GM23248 (cell line): ENCODE results near the gene ATG7. TPM values are rescaled to one million over a fixed set of nuclear protein-coding genes. Genes with fewer than 3 reads are reported as not detected.

ENCODE experiments used
- DNase-seq: peaks from one replicate; pipeline ENCODE4 v3.0.0-alpha.2; 2015
- H2AFZ ChIP-seq: fragments of 200-600 bp; sonication (generic); 2 replicates; pipeline ENCODE4 v1.6.1; 2016; ENCODE audit warnings: antibody characterized with exemption
- H3F3A ChIP-seq: fragments of 200-600 bp; sonication (generic); 2 replicates; pipeline ENCODE4 v1.6.1; 2016; ENCODE audit warnings: mild to moderate bottlenecking, antibody characterized with exemption, mixed run types; ENCODE audit not compliant: insufficient read depth
- H3K27ac ChIP-seq: fragments of 200-600 bp; sonication (generic); 2 replicates; pipeline ENCODE4 v1.5.1; 2016; ENCODE audit warnings: mild to moderate bottlenecking
- H3K27me3 ChIP-seq: fragments of 200-600 bp; sonication (generic); replicated peaks from 2 replicates; pipeline ENCODE4 v1.6.1; 2016; ENCODE audit warnings: mild to moderate bottlenecking; ENCODE audit not compliant: insufficient read depth
- H3K36me3 ChIP-seq: fragments of 200-600 bp; sonication (generic); 2 replicates; pipeline ENCODE4 v1.6.1; 2016; ENCODE audit warnings: low read depth, mild to moderate bottlenecking
- H3K4me1 ChIP-seq: fragments of 200-600 bp; sonication (generic); 2 replicates; pipeline ENCODE4 v1.6.1; 2016; ENCODE audit warnings: mild to moderate bottlenecking; ENCODE audit not compliant: insufficient read depth
- H3K4me2 ChIP-seq: fragments of 200-600 bp; sonication (generic); one replicate; pipeline ENCODE4 v1.6.1; 2016; ENCODE audit warnings: mild to moderate bottlenecking; ENCODE audit not compliant: unreplicated experiment
- H3K4me3 ChIP-seq: fragments of 200-600 bp; sonication (generic); 2 replicates; pipeline ENCODE4 v1.5.1; 2016; ENCODE audit warnings: mild to moderate bottlenecking
- H3K79me2 ChIP-seq: fragments of 200-600 bp; sonication (generic); 2 replicates; pipeline ENCODE4 v1.6.1; 2016; ENCODE audit warnings: mild to moderate bottlenecking; ENCODE audit not compliant: insufficient read depth
- H3K9ac ChIP-seq: fragments of 200-600 bp; sonication (generic); 2 replicates; pipeline ENCODE4 v1.6.1; 2016; ENCODE audit warnings: mild to moderate bottlenecking
- H3K9me2 ChIP-seq: fragments of 200-600 bp; sonication (generic); 2 replicates; pipeline ENCODE4 v1.6.1; 2016; ENCODE audit warnings: mixed run types, mild to moderate bottlenecking, moderate library complexity; ENCODE audit not compliant: insufficient read depth
- H3K9me3 ChIP-seq: fragments of 200-600 bp; sonication (generic); one replicate; pipeline ENCODE4 v1.6.1; 2017; ENCODE audit warnings: low read depth
- H4K20me1 ChIP-seq: fragments of 200-600 bp; sonication (generic); 2 replicates; pipeline ENCODE4 v1.6.0; 2016; ENCODE audit not compliant: insufficient read depth
- EZH2 ChIP-seq: fragments of 200-600 bp; sonication (generic); IDR thresholded peaks from 2 replicates; pipeline ENCODE4 v1.6.1; 2018; ENCODE audit warnings: antibody characterized with exemption, mild to moderate bottlenecking; ENCODE audit not compliant: insufficient read depth, poor library complexity, severe bottlenecking
- EZH2phosphoT487 ChIP-seq: fragments of 200-600 bp; sonication (generic); IDR thresholded peaks from 2 replicates; pipeline ENCODE4 v1.6.1; 2018; ENCODE audit warnings: antibody characterized with exemption, moderate library complexity, mild to moderate bottlenecking, low read depth; ENCODE audit not compliant: insufficient read depth
- whole genome bisulfite sequencing, 2 experiments: methylation state at CpG; one replicate each; pipeline ENCODE4 v1.1.6; 2015 to 2017; ENCODE audit warnings: low lambda C conversion rate in 2 of 2, low coverage in 1 of 2; ENCODE audit errors: missing lambda C conversion rate in 2 of 2; 5-methylcytosine and 5-hydroxymethylcytosine counted together
- in situ Hi-C: fragments of 300-500 bp; cut with MboI; formaldehyde crosslinking; loops from 2 replicates; pipeline ENCODE4 v1.15.0; 2020
- polyA plus RNA-seq: library from polyadenylated mRNA; unstranded; fragments of >200 nt; fragmentation: Nextera tagmentation; extraction: Ambion mirVana; gene quantifications from 2 replicates; pipeline ENCODE4 v1.2.1, GENCODE V29; 2016
- total RNA-seq: library from RNA; depleted of rRNA; stranded (reverse); fragments of >200 nt; shearing (Covaris generic); gene quantifications from 2 replicates; pipeline ENCODE4 v1.2.3, GENCODE V29; 2014

ATG7 gene
- total and polyA plus RNA-seq, 2 experiments from 2014 or later, result 40.5 to 67.5 TPM

DNA sequence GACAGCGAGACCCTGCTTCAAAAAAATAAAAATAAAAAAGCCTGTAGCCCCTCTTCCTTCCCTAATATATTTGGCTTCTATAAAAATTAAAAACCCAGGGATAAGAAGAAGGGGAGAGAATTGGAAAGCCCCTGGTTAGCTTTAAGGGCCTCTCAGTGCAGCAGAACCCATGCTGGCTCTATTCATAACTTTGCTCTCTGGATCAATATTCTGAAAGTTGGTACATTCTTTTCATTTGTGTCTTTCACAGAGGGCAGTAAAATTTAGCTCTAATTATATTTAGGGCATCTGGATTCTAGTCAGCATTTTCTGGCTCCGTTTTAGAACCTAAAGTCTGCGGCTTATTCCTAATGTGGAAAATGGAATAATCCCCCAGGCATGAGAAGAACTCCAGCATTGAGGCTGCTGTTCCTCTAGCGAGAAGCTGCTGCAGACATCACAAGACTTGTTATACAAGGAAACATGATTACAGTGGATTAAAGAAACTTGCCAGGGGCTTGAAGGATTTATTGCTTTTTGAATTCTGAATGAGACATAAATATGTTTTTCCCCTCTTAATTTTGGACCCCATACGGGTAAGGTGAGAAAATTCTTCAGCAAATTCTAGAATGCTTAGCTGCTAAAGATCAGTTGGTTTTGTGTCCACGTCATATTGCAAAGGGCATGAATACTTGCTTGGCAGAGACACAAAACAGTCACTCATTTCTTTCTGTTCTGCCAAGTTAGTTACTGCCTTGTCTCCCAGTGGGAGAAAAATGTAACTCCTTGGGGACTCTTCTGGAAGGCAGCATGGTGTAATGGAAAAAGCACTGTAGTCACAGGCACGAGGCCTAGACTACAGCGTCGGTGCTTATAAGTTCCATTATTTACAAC lies 193.8 kb downstream of the ATG7 start:
- Histone ChIP-seq H3K9ac (peak overlapping the region; percentile 78), H2AFZ (no peak overlapping the region), H3K4me1 (peaks cover 19% of the 10 kb centered on the region), H3K4me2 (peak overlapping the region; percentile 80), H3K79me2 (0 out of 2 replicates have a peak, but pooled peaks cover under 1% of the 10 kb centered on the region), H3K4me3 (peak overlapping the region; percentile 38; the same call in 1 of the 2 replicates), H4K20me1 (no peaks in the 10 kb centered on the region), H3F3A (peaks cover 15% of the 10 kb centered on the region), H3K9me3 (no peaks in the 10 kb centered on the region), H3K9me2 (no peaks in the 10 kb centered on the region), H3K36me3 (no peaks in the 10 kb centered on the region), H3K27me3 (no peaks in the 10 kb centered on the region), H3K27ac (peak overlapping the region; percentile 95)
- TF ChIP-seq EZH2phosphoT487, result no peak
- TF ChIP-seq EZH2, result no peak
- DNase-seq, result peak; percentile 96
- 13 to 18% methylated on average over 9 of the region's 9 CpGs for WGBS, 2 experiments
- in situ Hi-C loops, result no loop called here

DNA sequence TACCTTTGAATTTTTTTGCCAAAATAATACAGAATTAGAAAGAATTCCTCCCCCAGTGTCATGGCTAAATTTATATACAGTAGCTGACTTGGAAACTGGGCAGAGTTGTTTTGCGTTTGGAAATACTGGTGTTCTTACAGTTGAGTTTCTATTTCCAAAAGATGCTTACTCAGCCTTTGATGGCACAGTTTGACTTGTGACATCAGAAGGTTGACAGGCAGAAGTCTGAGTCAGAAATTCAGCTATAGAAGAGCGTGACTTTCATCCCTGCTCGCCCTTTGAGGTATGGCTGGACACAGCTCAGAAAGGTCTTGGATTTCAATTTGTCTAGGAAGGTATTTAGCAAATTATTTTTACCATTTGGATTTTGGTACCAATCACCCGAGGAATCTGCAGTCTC lies 195.7 kb downstream of the ATG7 start:
- H3K36me3 ChIP-seq, result no peaks in the 10 kb centered on the region
- peaks cover 15% of the 10 kb centered on the region for H3F3A ChIP-seq
- no peak overlapping the region for H2AFZ ChIP-seq
- H3K9me2 ChIP-seq, result no peaks in the 10 kb centered on the region
- 88 to 90% methylated on average over 4 of the region's 4 CpGs for WGBS, 2 experiments
- H3K79me2 ChIP-seq, result no peaks in the 10 kb centered on the region
- DNase-seq, result no peak
- no peaks in the 10 kb centered on the region for H3K9me3 ChIP-seq
- no peak overlapping the region for H3K4me2 ChIP-seq
- H4K20me1 ChIP-seq, result no peaks in the 10 kb centered on the region
- H3K27ac ChIP-seq, result no peak overlapping the region
- H3K27me3 ChIP-seq, result no peaks in the 10 kb centered on the region
- no peak overlapping the region for H3K9ac ChIP-seq
- peaks cover 19% of the 10 kb centered on the region for H3K4me1 ChIP-seq
- in situ Hi-C loops, result no loop called here
- TF ChIP-seq EZH2phosphoT487 (no peak), EZH2 (no peak)
- no peak overlapping the region for H3K4me3 ChIP-seq

DNA sequence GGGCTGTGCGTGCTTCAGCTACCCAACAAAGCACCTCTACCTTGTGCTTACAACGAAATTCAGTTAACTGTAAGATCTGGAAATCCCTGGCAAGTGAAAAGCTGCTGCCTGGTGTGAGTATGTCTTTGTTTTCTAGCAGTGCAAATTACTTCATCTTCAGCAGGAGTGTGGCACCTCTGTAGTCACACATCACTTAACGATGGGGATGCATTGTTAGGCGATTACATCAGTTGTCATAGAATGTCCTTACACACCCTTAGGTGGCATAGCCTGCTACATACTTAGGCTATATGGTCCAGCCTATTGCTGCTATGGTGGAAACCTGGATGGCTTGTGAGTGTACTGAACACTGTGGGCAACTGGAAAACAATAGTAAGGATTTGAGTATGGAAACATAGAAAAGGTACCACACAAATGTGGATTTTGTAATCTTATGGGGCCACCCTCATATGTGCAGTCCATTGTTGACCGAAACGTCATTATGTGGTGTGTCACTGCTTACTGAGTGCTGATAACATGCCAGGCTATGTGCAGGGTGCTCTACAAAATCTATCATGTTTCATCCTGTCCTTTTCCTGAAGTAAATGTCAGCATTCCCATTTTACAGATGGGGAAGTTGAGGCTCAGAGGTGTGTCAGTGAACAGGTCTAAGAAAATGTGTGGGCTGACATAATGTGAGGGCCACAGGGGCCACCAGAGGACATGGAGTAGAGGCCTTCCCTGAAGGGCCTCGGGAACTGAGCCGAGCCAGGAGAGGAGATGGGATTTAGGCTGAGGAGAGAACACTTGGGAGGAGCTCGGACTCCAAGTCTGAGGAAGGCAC lies 198.0 kb downstream of the ATG7 start:
- Histone ChIP-seq H3K4me3 (no peak overlapping the region), H3K27me3 (no peaks in the 10 kb centered on the region), H3K4me2 (no peak overlapping the region), H3F3A (peaks cover 15% of the 10 kb centered on the region), H4K20me1 (no peaks in the 10 kb centered on the region), H3K36me3 (no peaks in the 10 kb centered on the region), H3K27ac (no peak overlapping the region), H3K79me2 (no peaks in the 10 kb centered on the region), H3K9me3 (no peaks in the 10 kb centered on the region), H3K9ac (no peak overlapping the region), H3K9me2 (no peaks in the 10 kb centered on the region), H3K4me1 (peaks cover 19% of the 10 kb centered on the region), H2AFZ (no peak overlapping the region)
- in situ Hi-C loops, result no loop called here
- 79 to 81% methylated on average over 9 of the region's 9 CpGs for WGBS, 2 experiments
- DNase-seq, result peak; percentile 16
- TF ChIP-seq EZH2phosphoT487, result no peak
- TF ChIP-seq EZH2, result no peak

DNA sequence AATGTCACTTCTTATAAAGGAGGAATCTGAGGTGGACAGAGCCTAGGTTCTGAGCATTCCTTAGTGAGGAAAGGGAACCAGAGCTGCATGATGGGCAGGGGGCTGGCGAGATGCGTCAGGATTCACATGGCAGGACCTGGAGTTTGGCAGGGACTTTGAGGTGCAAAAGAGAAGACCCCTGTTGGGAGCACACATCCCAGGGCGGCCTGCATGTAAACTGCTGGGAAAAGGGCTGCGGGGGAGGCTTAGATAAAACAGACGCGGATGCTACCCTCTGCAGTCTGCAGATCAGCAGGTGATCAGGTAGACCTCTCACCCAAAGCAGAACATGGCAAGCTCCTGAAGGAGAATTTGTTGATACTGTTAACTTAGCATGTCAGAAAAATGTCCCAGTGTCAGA lies 203.1 kb downstream of the ATG7 start:
- Histone ChIP-seq H3K4me2 (no peak overlapping the region), H3K4me1 (peaks cover 23% of the 10 kb centered on the region), H3K4me3 (no peak overlapping the region), H3K36me3 (no peaks in the 10 kb centered on the region), H3K9ac (no peak overlapping the region), H3K79me2 (no peaks in the 10 kb centered on the region), H3K9me3 (no peaks in the 10 kb centered on the region), H3K27ac (no peak overlapping the region), H4K20me1 (no peaks in the 10 kb centered on the region), H3K9me2 (no peaks in the 10 kb centered on the region), H3K27me3 (no peaks in the 10 kb centered on the region), H3F3A (peaks cover 26% of the 10 kb centered on the region), H2AFZ (no peak overlapping the region)
- no peak for TF ChIP-seq EZH2
- TF ChIP-seq EZH2phosphoT487, result no peak
- 98 to 100% methylated on average over 6 of the region's 6 CpGs for WGBS, 2 experiments
- no peak for DNase-seq
- in situ Hi-C loops, result no loop called here
